Trophoblast cell (in vitro differentiated cells and primary cell): Measurements from ENCODE around the gene TP53INP2.
A peak's percentile ranks its signal among the peaks of the same experiment; 100 is the strongest.

ENCODE experiments used
- DNase-seq, 2 donors: peaks; one replicate each; pipeline ENCODE4 v3.0.0-alpha.2; 2016
- H2AFZ ChIP-seq: 2 replicates; pipeline ENCODE4 v1.6.1; 2013; ENCODE audit warnings: low read length, moderate library complexity, mild to moderate bottlenecking; ENCODE audit not compliant: insufficient read depth, poor library complexity
- H2AK5ac ChIP-seq: 2 replicates; pipeline ENCODE4 v1.6.1; 2013; ENCODE audit warnings: mild to moderate bottlenecking, low read length
- H2BK120ac ChIP-seq: 2 replicates; pipeline ENCODE4 v1.6.1; 2013; ENCODE audit warnings: low read length, mild to moderate bottlenecking, moderate library complexity; ENCODE audit not compliant: insufficient read depth, poor library complexity
- H2BK12ac ChIP-seq: 2 replicates; pipeline ENCODE4 v1.6.1; 2013; ENCODE audit warnings: mild to moderate bottlenecking, low read length, moderate library complexity
- H2BK5ac ChIP-seq: 2 replicates; pipeline ENCODE4 v1.6.1; 2013; ENCODE audit warnings: low read length, low read depth, moderate library complexity, mild to moderate bottlenecking; ENCODE audit not compliant: poor library complexity
- H3K14ac ChIP-seq: 2 replicates; pipeline ENCODE4 v1.6.1; 2013; ENCODE audit warnings: mild to moderate bottlenecking, low read length
- H3K18ac ChIP-seq: 2 replicates; pipeline ENCODE4 v1.6.1; 2013; ENCODE audit warnings: mild to moderate bottlenecking, low read length
- H3K23ac ChIP-seq: 2 replicates; pipeline ENCODE4 v1.6.1; 2013; ENCODE audit warnings: low read length
- H3K27ac ChIP-seq: 2 replicates; pipeline ENCODE4 v1.5.1; 2013; ENCODE audit warnings: low read depth, mild to moderate bottlenecking, inconsistent platforms, low read length, moderate library complexity
- H3K27me3 ChIP-seq: 2 replicates; pipeline ENCODE4 v1.6.1; 2013; ENCODE audit warnings: inconsistent platforms, mild to moderate bottlenecking, low read length, moderate library complexity; ENCODE audit not compliant: insufficient read depth
- H3K36me3 ChIP-seq, 2 experiments: 1 replicate in 1 of 2; 2 replicates in 1 of 2; pipeline ENCODE4 v1.6.1; 2013; ENCODE audit warnings: low read length in 2 of 2, mild to moderate bottlenecking in 2 of 2, moderate library complexity in 1 of 2; ENCODE audit not compliant: insufficient read depth in 2 of 2, control insufficient read depth in 1 of 2
- H3K4ac ChIP-seq: 2 replicates; pipeline ENCODE4 v1.6.1; 2013; ENCODE audit warnings: low read depth, mild to moderate bottlenecking, low read length, moderate library complexity
- H3K4me1 ChIP-seq, 2 experiments: 1 replicate in 1 of 2; 2 replicates in 1 of 2; pipeline ENCODE4 v1.6.1; 2013; ENCODE audit warnings: low read length in 2 of 2, mild to moderate bottlenecking in 2 of 2, moderate library complexity in 1 of 2; ENCODE audit not compliant: insufficient read depth in 2 of 2, control insufficient read depth in 1 of 2
- H3K4me2 ChIP-seq: 2 replicates; pipeline ENCODE4 v1.6.1; 2013; ENCODE audit warnings: inconsistent platforms, mild to moderate bottlenecking, low read length, moderate library complexity
- H3K4me3 ChIP-seq: 2 replicates; pipeline ENCODE4 v1.5.1; 2013; ENCODE audit warnings: mild to moderate bottlenecking, low read depth, low read length, inconsistent platforms
- H3K79me1 ChIP-seq: one replicate; pipeline ENCODE4 v1.6.1; 2013; ENCODE audit warnings: low read length
- H3K79me2 ChIP-seq: 2 replicates; pipeline ENCODE4 v1.6.1; 2013; ENCODE audit warnings: low read length, mild to moderate bottlenecking; ENCODE audit not compliant: control insufficient read depth, insufficient read depth, poor library complexity
- H3K9ac ChIP-seq: 2 replicates; pipeline ENCODE4 v1.6.1; 2013; ENCODE audit warnings: mild to moderate bottlenecking, low read length
- H3K9me3 ChIP-seq: 2 replicates; pipeline ENCODE4 v1.6.1; 2013; ENCODE audit warnings: low read depth, mild to moderate bottlenecking, control low read depth, inconsistent platforms, low read length; ENCODE audit not compliant: insufficient read depth
- H4K12ac ChIP-seq: 2 replicates; pipeline ENCODE4 v1.6.1; 2013; ENCODE audit warnings: low read depth, mild to moderate bottlenecking, low read length, moderate library complexity
- H4K8ac ChIP-seq: 2 replicates; pipeline ENCODE4 v1.6.1; 2013; ENCODE audit warnings: low read depth, mild to moderate bottlenecking, low read length, moderate library complexity
- H4K91ac ChIP-seq: one replicate; pipeline ENCODE4 v1.6.1; 2013; ENCODE audit warnings: low read depth, mild to moderate bottlenecking, low read length, moderate library complexity
- WGBS: extraction: QIAGEN DNeasy Blood & Tissue Kit; methylation state at CpG from one replicate; pipeline ENCODE4 v1.1.7; 2013; ENCODE audit warnings: missing lambda C conversion rate; ENCODE audit not compliant: insufficient read length, insufficient coverage; ENCODE audit errors: extremely low coverage; 5-methylcytosine and 5-hydroxymethylcytosine counted together

TP53INP2 gene

GRCh38 chr20:34706302-34706875, 2.2 kb downstream of the TP53INP2 start:
- no peak overlapping the region for H3K27ac ChIP-seq
- H4K8ac ChIP-seq: no peak overlapping the region
- no peak overlapping the region for H3K4me3 ChIP-seq
- H2BK12ac ChIP-seq: no peak overlapping the region
- H3K79me1 ChIP-seq: peaks cover 12% of the 10 kb centered on the region
- H4K12ac ChIP-seq: no peak overlapping the region
- no peak overlapping the region for H3K18ac ChIP-seq
- peaks cover 6 to 8% of the 10 kb centered on the region in 2 experiments for H3K36me3 ChIP-seq
- no CpG with 5 or more reads among the region's 1 CpG for WGBS
- H2BK120ac ChIP-seq: no peak overlapping the region
- no peak overlapping the region for H2BK5ac ChIP-seq
- H3K9ac ChIP-seq: no peak overlapping the region
- H2AK5ac ChIP-seq: no peak overlapping the region
- peaks cover 15 to 23% of the 10 kb centered on the region in 2 experiments for H3K4me1 ChIP-seq
- peaks cover 5% of the 10 kb centered on the region for H3K79me2 ChIP-seq
- H3K4ac ChIP-seq: no peak overlapping the region
- H3K27me3 ChIP-seq: peaks cover 13% of the 10 kb centered on the region
- H3K4me2 ChIP-seq: no peak overlapping the region
- H2AFZ ChIP-seq: no peak overlapping the region
- H3K14ac ChIP-seq: no peak overlapping the region
- H3K9me3 ChIP-seq: no peaks in the 10 kb centered on the region
- no peak overlapping the region for H3K23ac ChIP-seq
- no peak overlapping the region for H4K91ac ChIP-seq
- no peak for DNase-seq

GRCh38 chr20:34706912-34707784, 3.0 kb downstream of the TP53INP2 start:
- H3K14ac ChIP-seq: no peak overlapping the region
- no peak overlapping the region for H2BK12ac ChIP-seq
- H3K4me3 ChIP-seq: no peak overlapping the region
- no CpG with 5 or more reads among the region's 3 CpGs for WGBS
- peaks cover 5% of the 10 kb centered on the region for H3K79me2 ChIP-seq
- DNase-seq: no peak
- no peak overlapping the region for H3K9ac ChIP-seq
- H3K18ac ChIP-seq: no peak overlapping the region
- no peak overlapping the region for H4K12ac ChIP-seq
- H4K8ac ChIP-seq: no peak overlapping the region
- no peak overlapping the region for H3K23ac ChIP-seq
- no peak overlapping the region for H2AK5ac ChIP-seq
- peaks cover 15 to 23% of the 10 kb centered on the region in 2 experiments for H3K4me1 ChIP-seq
- no peak overlapping the region for H2BK120ac ChIP-seq
- H2BK5ac ChIP-seq: no peak overlapping the region
- H3K27me3 ChIP-seq: peaks cover 11% of the 10 kb centered on the region
- no peaks in the 10 kb centered on the region for H3K9me3 ChIP-seq
- H2AFZ ChIP-seq: no peak overlapping the region
- no peak overlapping the region for H3K27ac ChIP-seq
- peaks cover 12% of the 10 kb centered on the region for H3K79me1 ChIP-seq
- no peak overlapping the region for H3K4ac ChIP-seq
- peaks cover 8 to 10% of the 10 kb centered on the region in 2 experiments for H3K36me3 ChIP-seq
- no peak overlapping the region for H4K91ac ChIP-seq
- no peak overlapping the region for H3K4me2 ChIP-seq

- Histone ChIP-seq H3K4me3 (peak overlapping the region; percentile 82), H4K91ac (no peak overlapping the region), H2BK12ac (no peak overlapping the region), H2BK120ac (no peak overlapping the region), H3K9ac (no peak overlapping the region), H2BK5ac (no peak overlapping the region), H2AFZ (peak overlapping the region; percentile 82), H3K23ac (no peak overlapping the region), H3K27me3 (peaks cover 11% of the 10 kb centered on the region), H3K14ac (no peak overlapping the region), H3K18ac (no peak overlapping the region), H3K4me2 (peak overlapping the region; percentile 96), H3K4me1 (peaks cover 11 to 17% of the 10 kb centered on the region in 2 experiments), H3K27ac (no peak overlapping the region), H4K12ac (peak overlapping the region; percentile 23), H2AK5ac (no peak overlapping the region), H3K79me2 (peaks cover 5% of the 10 kb centered on the region), H3K79me1 (peaks cover 11% of the 10 kb centered on the region), H4K8ac (no peak overlapping the region), H3K9me3 (no peaks in the 10 kb centered on the region), H3K4ac (no peak overlapping the region), H3K36me3 (peaks cover 14 to 15% of the 10 kb centered on the region in 2 experiments)
- no peak for DNase-seq
- WGBS: no CpG with 5 or more reads among the region's 22 CpGs
Observed at GRCh38 chr20:34708621-34709043, 4.5 kb downstream of the TP53INP2 start.

- Histone ChIP-seq H3K27ac (no peak overlapping the region), H3K9ac (peak overlapping the region; percentile 25), H2BK12ac (no peak overlapping the region), H3K14ac (no peak overlapping the region), H3K27me3 (peaks cover 11% of the 10 kb centered on the region), H3K18ac (peak overlapping the region; percentile 72), H2AFZ (peak overlapping the region; percentile 82), H3K36me3 (peaks cover 17 to 18% of the 10 kb centered on the region in 2 experiments), H3K4me2 (peak overlapping the region; percentile 96), H4K91ac (peak overlapping the region; percentile 58), H3K9me3 (no peaks in the 10 kb centered on the region), H4K8ac (peak overlapping the region; percentile 72), H3K23ac (no peak overlapping the region), H2BK5ac (no peak overlapping the region), H3K79me1 (peaks cover 6% of the 10 kb centered on the region), H3K4ac (peak overlapping the region; percentile 21), H2BK120ac (peak overlapping the region; percentile 25), H2AK5ac (no peak overlapping the region), H3K4me1 (peaks cover 11 to 16% of the 10 kb centered on the region in 2 experiments), H3K4me3 (peak overlapping the region; percentile 82), H4K12ac (peak overlapping the region; percentile 40), H3K79me2 (peaks cover 1% of the 10 kb centered on the region)
- peak; percentile 93 to 95 for DNase-seq
- WGBS: no CpG with 5 or more reads among the region's 64 CpGs
Observed at GRCh38 chr20:34709044-34709830, 5.1 kb downstream of the TP53INP2 start.
